Measurements from ENCODE around the gene GORAB. TPM values are rescaled to one million over a fixed set of nuclear protein-coding genes. Genes with fewer than 3 reads are reported as not detected.

The GORAB gene
- total RNA-seq, 1 donor from 2014 or later: 10.3 TPM

- Mint-ChIP-seq H3K9me3 (ENCODE audit: unreplicated experiment) (no peaks in the 10 kb centered on the region), H3K27me3 (ENCODE audit: unreplicated experiment) (peaks cover 2% of the 10 kb centered on the region), H3K4me3 (ENCODE audit: unreplicated experiment) (no peak overlapping the region), H3K27ac (ENCODE audit: unreplicated experiment) (no peak overlapping the region), H3K36me3 (ENCODE audit: low read depth, unreplicated experiment) (no peaks in the 10 kb centered on the region), H3K4me1 (ENCODE audit: unreplicated experiment) (peaks cover 12% of the 10 kb centered on the region)
- DNase-seq (ENCODE audit: low spot score): no peak
- no peak for TF ChIP-seq CTCF (IDR thresholded peaks at IDR 0.05; ENCODE audit: unreplicated experiment)
Measured at GRCh38 chr1:170568197-170568596, 36.2 kb downstream of the GORAB start.

- peaks cover 3% of the 10 kb centered on the region for H3K4me1 Mint-ChIP-seq (ENCODE audit: unreplicated experiment)
- no peaks in the 10 kb centered on the region for H3K36me3 Mint-ChIP-seq (ENCODE audit: low read depth, unreplicated experiment)
- DNase-seq (ENCODE audit: low spot score): no peak
- H3K27me3 Mint-ChIP-seq (ENCODE audit: unreplicated experiment): no peaks in the 10 kb centered on the region
- H3K9me3 Mint-ChIP-seq (ENCODE audit: unreplicated experiment): no peaks in the 10 kb centered on the region
- no peak overlapping the region for H3K27ac Mint-ChIP-seq (ENCODE audit: unreplicated experiment)
- TF ChIP-seq CTCF (IDR thresholded peaks at IDR 0.05; ENCODE audit: unreplicated experiment): no peak
- no peak overlapping the region for H3K4me3 Mint-ChIP-seq (ENCODE audit: unreplicated experiment)
Measured at GRCh38 chr1:170576980-170577379, 45.0 kb downstream of the GORAB start.

- Mint-ChIP-seq H3K9me3 (ENCODE audit: unreplicated experiment) (no peaks in the 10 kb centered on the region), H3K27ac (ENCODE audit: unreplicated experiment) (no peak overlapping the region), H3K4me1 (ENCODE audit: unreplicated experiment) (peaks cover 3% of the 10 kb centered on the region), H3K4me3 (ENCODE audit: unreplicated experiment) (no peak overlapping the region), H3K36me3 (ENCODE audit: low read depth, unreplicated experiment) (no peaks in the 10 kb centered on the region), H3K27me3 (ENCODE audit: unreplicated experiment) (no peaks in the 10 kb centered on the region)
- no peak for DNase-seq (ENCODE audit: low spot score)
- no peak for TF ChIP-seq CTCF (IDR thresholded peaks at IDR 0.05; ENCODE audit: unreplicated experiment)
Measured at GRCh38 chr1:170578359-170578758, 46.4 kb downstream of the GORAB start.

GRCh38 chr1:170580636-170581440 lies 48.9 kb downstream of the GORAB start:
- Mint-ChIP-seq H3K27me3 (ENCODE audit: unreplicated experiment) (no peaks in the 10 kb centered on the region), H3K27ac (ENCODE audit: unreplicated experiment) (no peak overlapping the region), H3K4me1 (ENCODE audit: unreplicated experiment) (peaks cover 3% of the 10 kb centered on the region), H3K9me3 (ENCODE audit: unreplicated experiment) (no peaks in the 10 kb centered on the region), H3K4me3 (ENCODE audit: unreplicated experiment) (no peak overlapping the region), H3K36me3 (ENCODE audit: low read depth, unreplicated experiment) (no peaks in the 10 kb centered on the region)
- TF ChIP-seq CTCF (IDR thresholded peaks at IDR 0.05; ENCODE audit: unreplicated experiment): no peak
- DNase-seq (ENCODE audit: low spot score): no peak

- Mint-ChIP-seq H3K4me3 (ENCODE audit: unreplicated experiment) (no peak overlapping the region), H3K27ac (ENCODE audit: unreplicated experiment) (no peak overlapping the region), H3K9me3 (ENCODE audit: unreplicated experiment) (no peaks in the 10 kb centered on the region), H3K4me1 (ENCODE audit: unreplicated experiment) (peaks cover 3% of the 10 kb centered on the region), H3K36me3 (ENCODE audit: low read depth, unreplicated experiment) (no peaks in the 10 kb centered on the region), H3K27me3 (ENCODE audit: unreplicated experiment) (no peaks in the 10 kb centered on the region)
- TF ChIP-seq CTCF (IDR thresholded peaks at IDR 0.05; ENCODE audit: unreplicated experiment): no peak
- no peak for DNase-seq (ENCODE audit: low spot score)
Measured at GRCh38 chr1:170583186-170583585, 51.2 kb downstream of the GORAB start.
